Upper lobe of left lung (tissue), 4 donors: Measurements from ENCODE around the gene PARD3B.

Source experiments
- EP300 ChIP-seq, 4 donors: sonication (generic); formaldehyde crosslinking; IDR thresholded peaks; one replicate each; pipeline ENCODE4 v1.5.1; 2017; ENCODE audit warnings: antibody characterized with exemption in 4 of 4, control low read depth in 2 of 4
- TF ChIP-seq, protein P1 (sequence below), 6 experiments: fragments of 450-650 bp in 4 of 6; fragments of 200-600 bp in 2 of 6; sonication (generic) in 2 of 6; IDR thresholded peaks; one replicate each; pipeline ENCODE4 v1.5.1; 2016 to 2019; ENCODE audit warnings: antibody characterized with exemption in 6 of 6

DNA sequence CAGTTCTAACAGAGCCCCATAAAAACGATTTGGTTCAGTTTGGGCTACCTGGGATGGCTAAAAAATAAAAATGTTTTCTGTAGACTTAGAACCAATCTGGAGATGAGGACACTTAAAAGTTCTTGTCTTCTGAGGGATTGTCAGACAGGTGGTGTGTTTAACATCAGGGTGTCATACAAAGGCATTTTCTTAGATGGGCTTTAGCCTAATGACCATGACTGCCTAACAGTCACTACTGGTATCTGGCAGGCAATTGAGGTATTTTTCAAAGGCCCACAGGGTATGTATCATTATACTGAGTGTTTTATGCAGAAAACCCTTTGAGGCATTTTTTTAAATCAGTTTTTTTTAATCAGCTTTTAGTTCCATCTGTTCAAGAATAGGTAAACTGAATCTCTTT is 341.4 kb downstream of the PARD3B start:
- TF ChIP-seq, protein P1, sequence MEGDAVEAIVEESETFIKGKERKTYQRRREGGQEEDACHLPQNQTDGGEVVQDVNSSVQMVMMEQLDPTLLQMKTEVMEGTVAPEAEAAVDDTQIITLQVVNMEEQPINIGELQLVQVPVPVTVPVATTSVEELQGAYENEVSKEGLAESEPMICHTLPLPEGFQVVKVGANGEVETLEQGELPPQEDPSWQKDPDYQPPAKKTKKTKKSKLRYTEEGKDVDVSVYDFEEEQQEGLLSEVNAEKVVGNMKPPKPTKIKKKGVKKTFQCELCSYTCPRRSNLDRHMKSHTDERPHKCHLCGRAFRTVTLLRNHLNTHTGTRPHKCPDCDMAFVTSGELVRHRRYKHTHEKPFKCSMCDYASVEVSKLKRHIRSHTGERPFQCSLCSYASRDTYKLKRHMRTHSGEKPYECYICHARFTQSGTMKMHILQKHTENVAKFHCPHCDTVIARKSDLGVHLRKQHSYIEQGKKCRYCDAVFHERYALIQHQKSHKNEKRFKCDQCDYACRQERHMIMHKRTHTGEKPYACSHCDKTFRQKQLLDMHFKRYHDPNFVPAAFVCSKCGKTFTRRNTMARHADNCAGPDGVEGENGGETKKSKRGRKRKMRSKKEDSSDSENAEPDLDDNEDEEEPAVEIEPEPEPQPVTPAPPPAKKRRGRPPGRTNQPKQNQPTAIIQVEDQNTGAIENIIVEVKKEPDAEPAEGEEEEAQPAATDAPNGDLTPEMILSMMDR (IDR thresholded peaks at IDR 0.05), result no peak
- no peak for TF ChIP-seq EP300 (IDR thresholded peaks at IDR 0.05)
